Measurements from ENCODE around the gene SLC25A21. TPM values are rescaled to one million over a fixed set of nuclear protein-coding genes. Genes with fewer than 3 reads are reported as not detected.

SLC25A21 gene
- total RNA-seq, 1 donor from 2014 or later = not detected

DNA sequence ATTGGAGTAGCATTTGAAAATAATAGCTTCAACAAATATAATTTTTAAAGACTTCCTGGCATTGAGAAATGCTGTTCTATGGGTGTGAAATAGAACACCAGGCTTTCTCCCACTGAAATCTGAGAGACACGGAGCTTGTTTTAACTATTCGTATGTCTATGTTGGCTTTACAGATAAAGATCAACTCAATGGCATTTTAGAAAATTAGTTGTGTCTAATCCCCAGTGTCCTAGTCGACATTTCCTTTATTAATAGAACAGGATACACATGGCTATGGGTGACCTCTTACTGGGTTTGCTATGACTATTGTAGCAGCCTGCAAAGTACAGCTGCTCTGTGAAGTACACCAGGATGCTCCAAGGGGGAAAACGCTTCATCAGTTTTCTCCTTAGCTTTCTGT lies 159.3 kb downstream of the SLC25A21 start:
- POLR2A ChIA-PET = no interaction called here
- H3K4me1 Mint-ChIP-seq = no peaks in the 10 kb centered on the region
- H3K9me3 Mint-ChIP-seq = no peaks in the 10 kb centered on the region
- no peak overlapping the region for H3K27ac Mint-ChIP-seq
- intact Hi-C loops (cut with micrococcal nuclease) = no loop called here
- DNase-seq = no peak
- CTCF ChIA-PET = no interaction called here
- no peak overlapping the region for H3K4me3 Mint-ChIP-seq
- H3K36me3 Mint-ChIP-seq (ENCODE audit: low read depth) = no peaks in the 10 kb centered on the region
- no peaks in the 10 kb centered on the region for H3K27me3 Mint-ChIP-seq
- no peak for ATAC-seq (ENCODE audit: low read depth)
- TF ChIP-seq, protein P1, sequence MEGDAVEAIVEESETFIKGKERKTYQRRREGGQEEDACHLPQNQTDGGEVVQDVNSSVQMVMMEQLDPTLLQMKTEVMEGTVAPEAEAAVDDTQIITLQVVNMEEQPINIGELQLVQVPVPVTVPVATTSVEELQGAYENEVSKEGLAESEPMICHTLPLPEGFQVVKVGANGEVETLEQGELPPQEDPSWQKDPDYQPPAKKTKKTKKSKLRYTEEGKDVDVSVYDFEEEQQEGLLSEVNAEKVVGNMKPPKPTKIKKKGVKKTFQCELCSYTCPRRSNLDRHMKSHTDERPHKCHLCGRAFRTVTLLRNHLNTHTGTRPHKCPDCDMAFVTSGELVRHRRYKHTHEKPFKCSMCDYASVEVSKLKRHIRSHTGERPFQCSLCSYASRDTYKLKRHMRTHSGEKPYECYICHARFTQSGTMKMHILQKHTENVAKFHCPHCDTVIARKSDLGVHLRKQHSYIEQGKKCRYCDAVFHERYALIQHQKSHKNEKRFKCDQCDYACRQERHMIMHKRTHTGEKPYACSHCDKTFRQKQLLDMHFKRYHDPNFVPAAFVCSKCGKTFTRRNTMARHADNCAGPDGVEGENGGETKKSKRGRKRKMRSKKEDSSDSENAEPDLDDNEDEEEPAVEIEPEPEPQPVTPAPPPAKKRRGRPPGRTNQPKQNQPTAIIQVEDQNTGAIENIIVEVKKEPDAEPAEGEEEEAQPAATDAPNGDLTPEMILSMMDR (IDR thresholded peaks at IDR 0.05) = no peak

GRCh38 chr14:36998686-36999085 lies 173.7 kb downstream of the SLC25A21 start:
- Mint-ChIP-seq H3K4me3 (no peak overlapping the region), H3K9me3 (peaks cover 4% of the 10 kb centered on the region), H3K4me1 (no peaks in the 10 kb centered on the region), H3K27ac (no peak overlapping the region), H3K27me3 (no peaks in the 10 kb centered on the region), H3K36me3 (ENCODE audit: low read depth) (no peaks in the 10 kb centered on the region)
- TF ChIP-seq, protein P1 (IDR thresholded peaks at IDR 0.05) = no peak
- CTCF ChIA-PET = no interaction called here
- POLR2A ChIA-PET = no interaction called here
- DNase-seq = no peak
- ATAC-seq (ENCODE audit: low read depth) = no peak
- intact Hi-C loops (cut with micrococcal nuclease) = no loop called here

GRCh38 chr14:36997843-36998242 lies 174.6 kb downstream of the SLC25A21 start:
- Mint-ChIP-seq H3K36me3 (ENCODE audit: low read depth) (no peaks in the 10 kb centered on the region), H3K27ac (no peak overlapping the region), H3K27me3 (no peaks in the 10 kb centered on the region), H3K4me3 (no peak overlapping the region), H3K9me3 (peaks cover 4% of the 10 kb centered on the region), H3K4me1 (no peaks in the 10 kb centered on the region)
- ChIA-PET POLR2A (no interaction called here), CTCF (no interaction called here)
- TF ChIP-seq, protein P1 (IDR thresholded peaks at IDR 0.05) = no peak
- DNase-seq (no peak), ATAC-seq (ENCODE audit: low read depth) (no peak)
- intact Hi-C loops (cut with micrococcal nuclease) = no loop called here

DNA sequence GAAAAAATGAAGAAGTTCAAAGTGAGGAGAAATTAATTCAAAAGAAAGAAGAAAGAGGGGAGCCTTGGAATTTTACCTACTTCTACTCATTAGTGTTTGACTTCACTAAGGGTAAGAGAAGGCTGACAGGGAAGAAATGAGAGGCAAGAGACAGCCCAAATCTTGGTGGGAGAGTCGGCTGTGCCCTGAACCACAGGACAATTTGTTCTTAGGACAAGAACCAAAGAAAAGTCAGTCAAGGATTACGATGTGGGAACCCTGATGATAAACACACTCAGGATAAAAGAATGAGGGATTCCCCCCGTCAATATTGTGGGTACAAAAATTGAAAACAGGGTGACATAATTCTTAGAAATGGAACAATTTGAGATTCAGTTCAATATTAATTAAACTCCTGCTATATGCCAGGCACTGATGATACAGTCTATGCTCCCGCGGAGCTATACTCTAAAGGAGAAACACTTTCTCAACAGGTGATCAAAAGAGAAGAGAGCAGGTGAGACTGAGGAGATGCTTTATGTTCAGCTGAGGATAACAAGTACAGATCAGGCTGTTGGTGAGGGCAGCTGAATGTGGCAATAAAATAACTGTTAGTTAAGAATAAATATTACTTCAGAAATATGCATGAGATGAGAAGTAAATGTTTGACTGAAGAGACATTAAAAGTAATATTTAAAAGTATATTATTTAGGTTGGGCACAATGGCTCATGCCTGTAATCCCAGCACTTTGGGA lies 175.4 kb downstream of the SLC25A21 start:
- ATAC-seq (ENCODE audit: low read depth) (no peak), DNase-seq (no peak)
- POLR2A ChIA-PET = no interaction called here
- TF ChIP-seq, protein P1 (IDR thresholded peaks at IDR 0.05) = no peak
- H3K4me3 Mint-ChIP-seq = no peak overlapping the region
- peaks cover 4% of the 10 kb centered on the region for H3K9me3 Mint-ChIP-seq
- no peaks in the 10 kb centered on the region for H3K36me3 Mint-ChIP-seq (ENCODE audit: low read depth)
- H3K4me1 Mint-ChIP-seq = no peaks in the 10 kb centered on the region
- no peak overlapping the region for H3K27ac Mint-ChIP-seq
- H3K27me3 Mint-ChIP-seq = no peaks in the 10 kb centered on the region
- intact Hi-C loops (cut with micrococcal nuclease) = no loop called here
- CTCF ChIA-PET = no interaction called here

DNA sequence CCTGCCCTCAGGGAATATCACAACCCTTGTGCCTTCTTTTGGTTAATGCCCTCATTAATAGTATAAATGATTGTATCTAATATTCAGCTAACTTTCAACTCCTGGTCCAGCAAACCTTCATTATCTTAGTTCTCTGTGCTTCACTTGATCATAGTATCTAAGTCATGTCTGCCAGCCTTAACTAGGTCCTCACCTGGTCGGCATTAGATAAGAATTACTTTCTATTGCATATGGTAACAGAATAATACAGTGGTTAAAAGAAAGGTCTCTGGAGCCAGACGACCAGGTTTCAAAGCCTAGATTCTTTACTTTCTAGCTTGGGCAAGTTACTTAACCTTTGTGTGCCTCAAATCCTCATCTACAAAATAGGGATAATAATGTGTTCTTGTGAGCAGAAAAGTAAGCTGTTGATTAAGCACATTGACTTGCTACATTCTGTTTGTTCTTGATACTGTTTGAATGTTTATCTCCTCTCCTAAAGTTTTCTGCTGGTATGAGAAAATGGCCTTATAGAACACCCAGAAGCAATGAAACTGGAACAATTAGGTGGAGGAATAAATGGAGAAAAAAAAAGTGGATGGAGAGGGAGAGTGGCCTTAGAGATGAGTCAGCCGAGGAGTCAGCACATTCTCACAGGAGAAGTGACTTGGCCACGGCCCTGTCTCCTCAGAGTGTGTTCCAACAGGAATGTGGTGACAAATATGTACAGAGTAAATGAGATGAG lies 176.1 kb downstream of the SLC25A21 start:
- Mint-ChIP-seq H3K27ac (no peak overlapping the region), H3K36me3 (ENCODE audit: low read depth) (no peaks in the 10 kb centered on the region), H3K27me3 (no peaks in the 10 kb centered on the region), H3K9me3 (peaks cover 2% of the 10 kb centered on the region), H3K4me3 (no peak overlapping the region), H3K4me1 (no peaks in the 10 kb centered on the region)
- intact Hi-C loops (cut with micrococcal nuclease) = no loop called here
- TF ChIP-seq, protein P1 (IDR thresholded peaks at IDR 0.05) = no peak
- POLR2A ChIA-PET = no interaction called here
- DNase-seq = no peak
- CTCF ChIA-PET = no interaction called here
- no peak for ATAC-seq (ENCODE audit: low read depth)

All from activated B cell treated with CpG ODN at 0.5 μM for 24 hours (primary cell).